SK-N-SH treated with all-trans-retinoic acid at 6 μM for 48 hours (cell line): ENCODE data around the gene MC1R.

Source experiments
- ATAC-seq: fragments of 200-7000 bp; cut with Tn5 transposase; 3 replicates; pipeline ENCODE4 v1.9.1; 2020; ENCODE audit warnings: mild to moderate bottlenecking, moderate library complexity
- ARNTL ChIP-seq: fragments of 450-650 bp; formaldehyde crosslinking; IDR thresholded peaks from 2 replicates; pipeline ENCODE4 v1.5.0; 2020; ENCODE audit warnings: low read depth, mild to moderate bottlenecking, moderate library complexity, borderline replicate concordance
- BACH2 ChIP-seq: fragments of 250-450 bp; sonication (Bioruptor Pico); IDR thresholded peaks from 2 replicates; pipeline ENCODE4 v1.9.0; 2021; ENCODE audit warnings: mild to moderate bottlenecking, borderline replicate concordance
- CSDC2 ChIP-seq: fragments of 250-450 bp; sonication (Bioruptor Pico); IDR thresholded peaks from 2 replicates; pipeline ENCODE4 v1.5.0; 2020; ENCODE audit warnings: mild to moderate bottlenecking, moderate library complexity
- CSRNP3 ChIP-seq: fragments of 250-450 bp; sonication (Bioruptor Pico); IDR thresholded peaks from 2 replicates; pipeline ENCODE4 v1.5.1; 2021; ENCODE audit warnings: mild to moderate bottlenecking, moderate library complexity
- ESRRG ChIP-seq: fragments of 250-450 bp; sonication (Bioruptor Pico); IDR thresholded peaks from 2 replicates; pipeline ENCODE4 v1.6.1; 2021; ENCODE audit warnings: mild to moderate bottlenecking
- GLIS3 ChIP-seq: fragments of 250-450 bp; sonication (Bioruptor Pico); IDR thresholded peaks from 2 replicates; pipeline ENCODE4 v1.5.0; 2020; ENCODE audit warnings: mild to moderate bottlenecking, moderate library complexity
- ISL1 ChIP-seq: fragments of 250-450 bp; sonication (Bioruptor Pico); IDR thresholded peaks from 2 replicates; pipeline ENCODE4 v2.1.2; 2022; ENCODE audit warnings: mild to moderate bottlenecking, moderate library complexity
- OSR1 ChIP-seq: fragments of 250-450 bp; sonication (Bioruptor Pico); IDR thresholded peaks from 2 replicates; pipeline ENCODE4 v1.8.0; 2022; ENCODE audit warnings: moderate library complexity, mild to moderate bottlenecking, inconsistent platforms
- RARB ChIP-seq: fragments of 250-450 bp; sonication (Bioruptor Pico); IDR thresholded peaks from 2 replicates; pipeline ENCODE4 v1.8.0; 2021; ENCODE audit warnings: mild to moderate bottlenecking, moderate library complexity
- SNAI2 ChIP-seq: fragments of 250-450 bp; sonication (Bioruptor Pico); IDR thresholded peaks from 2 replicates; pipeline ENCODE4 v1.5.0; 2020; ENCODE audit warnings: mild to moderate bottlenecking, moderate library complexity
- TCF4 ChIP-seq: fragments of 250-450 bp; sonication (Bioruptor Pico); IDR thresholded peaks from 2 replicates; pipeline ENCODE4 v1.8.0; 2021; ENCODE audit warnings: mild to moderate bottlenecking, moderate library complexity, borderline replicate concordance
- TOX ChIP-seq: fragments of 250-450 bp; sonication (Bioruptor Pico); IDR thresholded peaks from 2 replicates; pipeline ENCODE4 v1.8.0; 2021; ENCODE audit warnings: mild to moderate bottlenecking, moderate library complexity, borderline replicate concordance
- ZC3H10 ChIP-seq: fragments of 250-450 bp; sonication (Bioruptor Pico); IDR thresholded peaks from 2 replicates; pipeline ENCODE4 v1.5.1; 2021; ENCODE audit warnings: mild to moderate bottlenecking, moderate library complexity
- ZFP3 ChIP-seq: fragments of 250-450 bp; sonication (Bioruptor Pico); IDR thresholded peaks from 2 replicates; pipeline ENCODE4 v1.5.0; 2020; ENCODE audit warnings: mild to moderate bottlenecking, moderate library complexity
- ZFP30 ChIP-seq: fragments of 450-650 bp; formaldehyde crosslinking; IDR thresholded peaks from 2 replicates; pipeline ENCODE4 v1.5.0; 2022; ENCODE audit warnings: mild to moderate bottlenecking, moderate library complexity
- ZNF565 ChIP-seq: fragments of 450-650 bp; formaldehyde crosslinking; conservative IDR thresholded peaks from 2 replicates; pipeline ENCODE4 v1.5.0; 2020; ENCODE audit warnings: low read depth, mild to moderate bottlenecking, moderate library complexity
- ZNF70 ChIP-seq: fragments of 450-650 bp; formaldehyde crosslinking; IDR thresholded peaks from 2 replicates; pipeline ENCODE4 v1.5.0; 2020; ENCODE audit warnings: mild to moderate bottlenecking, moderate library complexity
- ZNF8 ChIP-seq: fragments of 450-650 bp; formaldehyde crosslinking; IDR thresholded peaks from 2 replicates; pipeline ENCODE4 v1.5.0; 2020; ENCODE audit warnings: mild to moderate bottlenecking, moderate library complexity
- TF ChIP-seq, protein P1 (sequence below): fragments of 250-450 bp; sonication (Bioruptor Pico); IDR thresholded peaks from 2 replicates; pipeline ENCODE4 v1.5.1; 2020; ENCODE audit warnings: low read depth, mild to moderate bottlenecking, moderate library complexity
- TF ChIP-seq, protein P2 (sequence below): fragments of 250-450 bp; sonication (Bioruptor Pico); IDR thresholded peaks from 2 replicates; pipeline ENCODE4 v1.5.0; 2020; ENCODE audit warnings: mild to moderate bottlenecking, moderate library complexity
- TF ChIP-seq, protein P3 (sequence below): fragments of 250-450 bp; sonication (Bioruptor Pico); IDR thresholded peaks from 2 replicates; pipeline ENCODE4 v1.8.0; 2020; ENCODE audit warnings: mild to moderate bottlenecking, moderate library complexity, borderline replicate concordance
- TF ChIP-seq, protein P4 (sequence below): fragments of 250-450 bp; sonication (Bioruptor Pico); IDR thresholded peaks from 2 replicates; pipeline ENCODE4 v1.8.0; 2021; ENCODE audit warnings: low read depth, mild to moderate bottlenecking, moderate library complexity, borderline replicate concordance

MC1R gene

GRCh38 chr16:89870440-89870839 is 48.2 kb upstream of the MC1R start:
- no peak for ATAC-seq
- no peak for TF ChIP-seq ZFP3
- TF ChIP-seq GLIS3 (CRISPR knock-in tag), result no peak
- no peak for TF ChIP-seq ZFP30 (CRISPR knock-in tag)
- TF ChIP-seq ZNF8 (CRISPR knock-in tag), result no peak
- no peak for TF ChIP-seq ZC3H10 (CRISPR knock-in tag)
- no peak for TF ChIP-seq RARB
- TF ChIP-seq, protein P1, sequence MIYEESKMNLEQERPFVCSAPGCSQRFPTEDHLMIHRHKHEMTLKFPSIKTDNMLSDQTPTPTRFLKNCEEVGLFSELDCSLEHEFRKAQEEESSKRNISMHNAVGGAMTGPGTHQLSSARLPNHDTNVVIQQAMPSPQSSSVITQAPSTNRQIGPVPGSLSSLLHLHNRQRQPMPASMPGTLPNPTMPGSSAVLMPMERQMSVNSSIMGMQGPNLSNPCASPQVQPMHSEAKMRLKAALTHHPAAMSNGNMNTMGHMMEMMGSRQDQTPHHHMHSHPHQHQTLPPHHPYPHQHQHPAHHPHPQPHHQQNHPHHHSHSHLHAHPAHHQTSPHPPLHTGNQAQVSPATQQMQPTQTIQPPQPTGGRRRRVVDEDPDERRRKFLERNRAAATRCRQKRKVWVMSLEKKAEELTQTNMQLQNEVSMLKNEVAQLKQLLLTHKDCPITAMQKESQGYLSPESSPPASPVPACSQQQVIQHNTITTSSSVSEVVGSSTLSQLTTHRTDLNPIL (CRISPR knock-in tag), result no peak
- TF ChIP-seq ESRRG (CRISPR knock-in tag), result no peak
- no peak for TF ChIP-seq CSRNP3
- no peak for TF ChIP-seq TOX (CRISPR knock-in tag)
- TF ChIP-seq CSDC2 (CRISPR knock-in tag), result no peak
- no peak for TF ChIP-seq ZNF70 (CRISPR knock-in tag)
- TF ChIP-seq, protein P2, sequence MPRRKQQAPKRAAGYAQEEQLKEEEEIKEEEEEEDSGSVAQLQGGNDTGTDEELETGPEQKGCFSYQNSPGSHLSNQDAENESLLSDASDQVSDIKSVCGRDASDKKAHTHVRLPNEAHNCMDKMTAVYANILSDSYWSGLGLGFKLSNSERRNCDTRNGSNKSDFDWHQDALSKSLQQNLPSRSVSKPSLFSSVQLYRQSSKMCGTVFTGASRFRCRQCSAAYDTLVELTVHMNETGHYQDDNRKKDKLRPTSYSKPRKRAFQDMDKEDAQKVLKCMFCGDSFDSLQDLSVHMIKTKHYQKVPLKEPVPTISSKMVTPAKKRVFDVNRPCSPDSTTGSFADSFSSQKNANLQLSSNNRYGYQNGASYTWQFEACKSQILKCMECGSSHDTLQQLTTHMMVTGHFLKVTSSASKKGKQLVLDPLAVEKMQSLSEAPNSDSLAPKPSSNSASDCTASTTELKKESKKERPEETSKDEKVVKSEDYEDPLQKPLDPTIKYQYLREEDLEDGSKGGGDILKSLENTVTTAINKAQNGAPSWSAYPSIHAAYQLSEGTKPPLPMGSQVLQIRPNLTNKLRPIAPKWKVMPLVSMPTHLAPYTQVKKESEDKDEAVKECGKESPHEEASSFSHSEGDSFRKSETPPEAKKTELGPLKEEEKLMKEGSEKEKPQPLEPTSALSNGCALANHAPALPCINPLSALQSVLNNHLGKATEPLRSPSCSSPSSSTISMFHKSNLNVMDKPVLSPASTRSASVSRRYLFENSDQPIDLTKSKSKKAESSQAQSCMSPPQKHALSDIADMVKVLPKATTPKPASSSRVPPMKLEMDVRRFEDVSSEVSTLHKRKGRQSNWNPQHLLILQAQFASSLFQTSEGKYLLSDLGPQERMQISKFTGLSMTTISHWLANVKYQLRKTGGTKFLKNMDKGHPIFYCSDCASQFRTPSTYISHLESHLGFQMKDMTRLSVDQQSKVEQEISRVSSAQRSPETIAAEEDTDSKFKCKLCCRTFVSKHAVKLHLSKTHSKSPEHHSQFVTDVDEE (CRISPR knock-in tag), result no peak
- no peak for TF ChIP-seq ZNF565
- TF ChIP-seq, protein P3, sequence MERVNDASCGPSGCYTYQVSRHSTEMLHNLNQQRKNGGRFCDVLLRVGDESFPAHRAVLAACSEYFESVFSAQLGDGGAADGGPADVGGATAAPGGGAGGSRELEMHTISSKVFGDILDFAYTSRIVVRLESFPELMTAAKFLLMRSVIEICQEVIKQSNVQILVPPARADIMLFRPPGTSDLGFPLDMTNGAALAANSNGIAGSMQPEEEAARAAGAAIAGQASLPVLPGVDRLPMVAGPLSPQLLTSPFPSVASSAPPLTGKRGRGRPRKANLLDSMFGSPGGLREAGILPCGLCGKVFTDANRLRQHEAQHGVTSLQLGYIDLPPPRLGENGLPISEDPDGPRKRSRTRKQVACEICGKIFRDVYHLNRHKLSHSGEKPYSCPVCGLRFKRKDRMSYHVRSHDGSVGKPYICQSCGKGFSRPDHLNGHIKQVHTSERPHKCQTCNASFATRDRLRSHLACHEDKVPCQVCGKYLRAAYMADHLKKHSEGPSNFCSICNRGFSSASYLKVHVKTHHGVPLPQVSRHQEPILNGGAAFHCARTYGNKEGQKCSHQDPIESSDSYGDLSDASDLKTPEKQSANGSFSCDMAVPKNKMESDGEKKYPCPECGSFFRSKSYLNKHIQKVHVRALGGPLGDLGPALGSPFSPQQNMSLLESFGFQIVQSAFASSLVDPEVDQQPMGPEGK (CRISPR knock-in tag), result no peak
- TF ChIP-seq, protein P4, sequence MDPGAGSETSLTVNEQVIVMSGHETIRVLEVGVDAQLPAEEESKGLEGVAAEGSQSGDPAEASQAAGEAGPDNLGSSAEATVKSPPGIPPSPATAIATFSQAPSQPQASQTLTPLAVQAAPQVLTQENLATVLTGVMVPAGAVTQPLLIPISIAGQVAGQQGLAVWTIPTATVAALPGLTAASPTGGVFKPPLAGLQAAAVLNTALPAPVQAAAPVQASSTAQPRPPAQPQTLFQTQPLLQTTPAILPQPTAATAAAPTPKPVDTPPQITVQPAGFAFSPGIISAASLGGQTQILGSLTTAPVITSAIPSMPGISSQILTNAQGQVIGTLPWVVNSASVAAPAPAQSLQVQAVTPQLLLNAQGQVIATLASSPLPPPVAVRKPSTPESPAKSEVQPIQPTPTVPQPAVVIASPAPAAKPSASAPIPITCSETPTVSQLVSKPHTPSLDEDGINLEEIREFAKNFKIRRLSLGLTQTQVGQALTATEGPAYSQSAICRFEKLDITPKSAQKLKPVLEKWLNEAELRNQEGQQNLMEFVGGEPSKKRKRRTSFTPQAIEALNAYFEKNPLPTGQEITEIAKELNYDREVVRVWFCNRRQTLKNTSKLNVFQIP (CRISPR knock-in tag), result no peak
- no peak for TF ChIP-seq OSR1 (CRISPR knock-in tag)
- no peak for TF ChIP-seq BACH2 (CRISPR knock-in tag)
- TF ChIP-seq, all 23 proteins: peak for 0

- TF ChIP-seq ISL1 (CRISPR knock-in tag) (no peak), ZFP3 (no peak), ZFP30 (CRISPR knock-in tag) (no peak), RARB (no peak), CSDC2 (CRISPR knock-in tag) (no peak), SNAI2 (CRISPR knock-in tag) (no peak), ZNF8 (CRISPR knock-in tag) (no peak), ARNTL (CRISPR knock-in tag) (no peak), BACH2 (CRISPR knock-in tag) (no peak), CSRNP3 (no peak), TCF4 (no peak), TOX (CRISPR knock-in tag) (no peak), OSR1 (CRISPR knock-in tag) (no peak)
- TF ChIP-seq, protein P2 (CRISPR knock-in tag), result no peak
- TF ChIP-seq, protein P3 (CRISPR knock-in tag), result no peak
- ATAC-seq, result no peak
These were observed 46.8 kb upstream of the MC1R start for GRCh38 chr16:89871895-89872294.
